ENCODE measurements around the gene RADIL.

The RADIL gene

GRCh38 chr7:4831723-4832495 lies 51.6 kb downstream of the RADIL start:
- no peak for DNase-seq (ENCODE audit: low read depth in 2 of 2)

- peak; percentile 41 to 55 for DNase-seq (ENCODE audit: low read depth in 2 of 2)
These were observed 53.3 kb downstream of the RADIL start for GRCh38 chr7:4830176-4830575.

GRCh38 chr7:4828720-4829383 lies 54.7 kb downstream of the RADIL start:
- no peak for DNase-seq (ENCODE audit: low read depth in 2 of 2)

GRCh38 chr7:4825081-4825480 lies 58.4 kb downstream of the RADIL start:
- DNase-seq (ENCODE audit: low read depth in 2 of 2): no peak

GRCh38 chr7:4824120-4824775 lies 59.3 kb downstream of the RADIL start:
- no peak for DNase-seq (ENCODE audit: low read depth in 2 of 2)

GRCh38 chr7:4823441-4824119 lies 59.9 kb downstream of the RADIL start:
- DNase-seq (ENCODE audit: low read depth in 2 of 2): no peak

- no peak for DNase-seq (ENCODE audit: low read depth in 2 of 2)
These were observed 60.8 kb downstream of the RADIL start for GRCh38 chr7:4822677-4823076.

- DNase-seq (ENCODE audit: low read depth in 2 of 2): no peak
These were observed 62.5 kb downstream of the RADIL start for GRCh38 chr7:4820967-4821471.

GRCh38 chr7:4820405-4820966 lies 63.0 kb downstream of the RADIL start:
- no peak for DNase-seq (ENCODE audit: low read depth in 2 of 2)

GRCh38 chr7:4819560-4820404 lies 63.7 kb downstream of the RADIL start:
- no peak for DNase-seq (ENCODE audit: low read depth in 2 of 2)

GRCh38 chr7:4818000-4818794 lies 65.3 kb downstream of the RADIL start:
- DNase-seq (ENCODE audit: low read depth in 2 of 2): no peak

GRCh38 chr7:4817178-4817901 lies 66.2 kb downstream of the RADIL start:
- no peak for DNase-seq (ENCODE audit: low read depth in 2 of 2)

GRCh38 chr7:4816419-4817080 lies 67.0 kb downstream of the RADIL start:
- DNase-seq (ENCODE audit: low read depth in 2 of 2): no peak

- no peak for DNase-seq (ENCODE audit: low read depth in 2 of 2)
These were observed 67.7 kb downstream of the RADIL start for GRCh38 chr7:4815609-4816418.

- DNase-seq (ENCODE audit: low read depth in 2 of 2): no peak
These were observed 68.4 kb downstream of the RADIL start for GRCh38 chr7:4815121-4815520.

GRCh38 chr7:4814433-4814832 lies 69.1 kb downstream of the RADIL start:
- DNase-seq (ENCODE audit: low read depth in 2 of 2): no peak

- no peak for DNase-seq (ENCODE audit: low read depth in 2 of 2)
These were observed 73.8 kb downstream of the RADIL start for GRCh38 chr7:4809666-4810065.

- DNase-seq (ENCODE audit: low read depth in 2 of 2): no peak
These were observed 74.4 kb downstream of the RADIL start for GRCh38 chr7:4809091-4809591.

Measured in stimulated activated CD4-positive, alpha-beta T cell treated with anti-CD3 and anti-CD28 coated beads, Interleukin-15, amount 100 ng/mL, for 48 hours (primary cell).